GM04503 (cell line): ENCODE data around the gene CDCA5.

ENCODE experiments used
- DNase-seq: peaks from one replicate; pipeline ENCODE4 v3.0.0-alpha.2; 2012; ENCODE audit warnings: low read depth

The CDCA5 gene

DNA sequence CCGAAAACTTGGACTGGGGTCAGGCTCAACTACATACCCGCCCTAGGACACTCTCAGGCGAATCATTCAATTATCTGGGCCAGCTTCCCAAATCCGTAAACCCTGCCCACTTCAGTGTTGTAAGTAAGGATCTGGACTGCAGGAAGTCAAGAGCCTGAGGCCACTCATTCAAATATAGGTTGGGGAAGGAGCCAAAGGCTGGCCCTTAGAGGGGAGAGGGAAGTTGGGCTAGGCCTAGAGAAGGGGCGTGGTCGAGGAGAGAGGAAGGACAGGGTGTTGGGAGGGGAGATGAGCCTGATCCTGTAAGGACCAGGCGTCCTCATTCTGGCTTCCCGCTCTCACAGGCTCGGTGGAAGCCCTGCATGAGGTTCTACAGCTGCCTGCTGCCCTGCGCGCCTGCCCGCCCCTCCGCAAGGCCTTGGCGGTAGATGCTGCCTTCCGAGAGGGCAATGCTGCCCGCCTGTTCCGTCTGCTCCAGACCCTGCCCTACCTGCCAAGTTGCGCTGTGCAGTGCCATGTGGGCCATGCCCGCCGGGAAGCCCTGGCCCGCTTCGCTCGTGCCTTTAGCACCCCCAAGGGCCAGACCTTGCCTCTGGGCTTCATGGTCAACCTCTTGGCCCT is 39.8 kb downstream of the CDCA5 start:
- peak; percentile 43 for DNase-seq

DNA sequence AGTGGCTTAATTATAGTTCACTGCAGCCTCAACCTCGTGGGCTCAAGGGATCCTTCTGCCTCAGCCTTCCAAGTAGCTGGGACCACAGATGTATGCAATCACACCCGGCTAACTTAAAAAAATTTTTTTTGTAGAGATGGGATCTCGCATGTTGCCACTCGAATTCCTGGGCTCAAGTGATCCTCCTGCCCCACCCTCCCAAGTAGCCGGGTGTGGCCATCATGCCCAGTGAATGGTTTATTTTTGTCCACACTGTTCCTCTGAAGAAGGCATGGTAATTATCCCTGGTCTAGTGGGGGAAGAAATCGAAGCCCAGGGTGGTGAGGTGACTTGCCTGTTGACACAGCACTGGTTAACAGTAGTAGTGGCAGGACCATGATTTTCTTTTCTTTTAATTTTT is 40.9 kb downstream of the CDCA5 start:
- no peak for DNase-seq

DNA sequence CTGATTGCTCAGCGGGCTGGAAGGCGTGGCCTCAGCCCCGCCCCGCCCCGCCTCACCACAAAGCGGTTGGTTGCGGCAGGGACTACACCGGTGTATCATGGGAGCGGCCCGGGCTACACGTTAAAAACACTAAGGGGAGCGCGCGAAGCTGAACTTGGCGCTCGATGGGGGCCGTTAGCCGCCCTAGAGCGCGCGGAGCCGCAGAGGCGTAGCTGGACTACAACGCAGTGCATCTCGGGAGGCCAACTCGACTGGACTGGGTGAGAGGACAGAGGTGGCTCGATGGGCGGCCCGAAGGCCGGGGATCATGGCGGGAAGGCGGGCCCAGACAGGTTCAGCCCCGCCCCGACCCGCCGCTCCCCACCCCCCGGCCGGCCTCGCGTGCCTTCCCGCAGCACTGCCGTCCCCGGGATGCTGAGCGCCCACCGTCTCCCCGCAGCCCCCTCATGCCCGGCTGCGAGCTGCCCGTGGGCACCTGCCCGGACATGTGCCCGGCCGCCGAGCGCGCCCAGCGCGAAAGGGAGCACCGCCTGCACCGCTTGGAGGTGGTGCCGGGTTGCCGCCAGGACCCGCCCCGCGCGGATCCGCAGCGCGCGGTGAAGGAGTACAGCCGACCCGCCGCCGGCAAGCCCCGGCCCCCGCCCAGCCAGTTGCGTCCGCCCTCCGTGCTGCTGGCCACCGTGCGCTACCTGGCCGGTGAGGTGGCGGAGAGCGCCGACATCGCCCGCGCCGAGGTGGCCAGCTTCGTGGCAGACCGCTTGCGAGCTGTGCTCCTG is 42.8 kb downstream of the CDCA5 start, which contains the start of gene SAC3D1:
Gene SAC3D1 (plus strand): TSS at position 364 of the 776 bp plus-strand sequence. CDS start 83 bp downstream, at position 447.
- peak; percentile 75 for DNase-seq

DNA sequence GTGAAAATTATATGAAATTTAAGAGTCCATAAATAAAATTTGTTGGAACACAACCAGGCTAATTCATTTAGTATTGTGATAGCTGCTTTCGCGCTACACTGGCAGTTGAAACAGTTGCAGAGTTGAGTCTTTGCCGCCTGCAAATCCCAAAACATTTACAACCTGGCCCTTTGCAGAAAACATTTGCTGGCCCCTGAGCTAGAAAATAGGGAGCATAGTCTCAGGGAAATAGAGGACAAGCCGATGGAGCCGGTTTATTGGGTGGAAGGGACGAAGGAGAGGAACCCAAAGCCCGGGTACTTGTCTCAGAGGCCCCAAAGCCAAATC is 43.4 kb downstream of the CDCA5 start:
- DNase-seq = no peak

DNA sequence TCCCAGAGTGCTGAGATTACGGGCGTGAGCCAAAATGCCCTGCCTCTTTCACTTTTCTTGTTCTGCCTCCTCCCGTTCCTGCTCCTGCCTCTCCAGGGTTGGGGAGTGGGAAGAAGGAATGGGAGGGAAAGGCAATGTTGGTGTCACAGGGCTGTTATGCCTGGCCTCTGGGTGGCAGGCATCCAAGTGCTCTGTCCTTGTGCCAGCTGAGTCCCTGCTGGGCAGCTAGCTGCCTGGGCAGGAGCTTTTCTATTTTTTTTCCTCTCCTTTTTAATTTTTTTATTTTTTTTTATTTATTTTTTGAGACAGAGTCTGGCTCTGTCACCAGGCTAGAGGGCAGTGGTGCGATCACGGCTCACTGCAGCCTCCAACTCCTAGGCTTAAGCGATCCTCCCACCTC is 46.9 kb downstream of the CDCA5 start:
- no peak for DNase-seq

DNA sequence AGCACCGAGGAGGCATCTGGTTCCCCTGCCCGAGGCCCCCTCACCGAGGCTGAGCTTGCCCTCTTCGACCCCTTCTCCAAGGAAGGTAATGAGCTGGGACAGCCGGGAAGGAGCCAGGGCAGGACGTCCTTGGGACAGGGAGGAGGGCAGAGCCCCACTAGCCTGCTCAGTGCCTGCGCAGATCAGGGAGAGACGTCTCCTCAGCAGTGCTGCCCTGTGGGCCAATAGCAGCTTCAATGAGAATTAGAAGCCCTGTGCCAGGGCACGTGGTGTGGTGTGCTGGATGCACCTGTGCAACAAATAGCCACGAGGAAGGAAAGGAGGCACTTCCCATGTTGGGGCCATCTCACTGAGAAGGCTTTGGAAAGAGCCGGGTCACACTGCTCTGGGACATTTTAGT is 48.3 kb downstream of the CDCA5 start:
- no peak for DNase-seq

DNA sequence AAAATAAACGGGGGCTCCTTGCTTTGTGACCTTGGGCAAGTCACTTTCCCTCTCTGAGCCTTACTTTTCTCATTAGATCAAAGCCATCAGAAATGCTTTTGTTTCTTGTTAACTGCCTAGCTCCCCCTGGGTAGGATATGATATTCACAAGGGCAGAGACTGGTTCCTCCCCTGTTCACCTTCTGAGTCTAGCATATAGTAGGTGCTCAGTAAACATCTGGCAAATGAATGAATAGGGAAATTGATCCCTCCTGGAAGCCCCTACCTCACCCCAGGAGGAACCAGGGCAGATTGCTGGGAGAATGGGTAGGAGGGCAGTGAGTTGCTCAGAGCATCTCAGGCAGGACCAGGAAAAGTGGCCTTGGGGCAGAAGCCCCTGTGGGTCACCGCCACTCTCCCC is 49.4 kb downstream of the CDCA5 start:
- DNase-seq = no peak

DNA sequence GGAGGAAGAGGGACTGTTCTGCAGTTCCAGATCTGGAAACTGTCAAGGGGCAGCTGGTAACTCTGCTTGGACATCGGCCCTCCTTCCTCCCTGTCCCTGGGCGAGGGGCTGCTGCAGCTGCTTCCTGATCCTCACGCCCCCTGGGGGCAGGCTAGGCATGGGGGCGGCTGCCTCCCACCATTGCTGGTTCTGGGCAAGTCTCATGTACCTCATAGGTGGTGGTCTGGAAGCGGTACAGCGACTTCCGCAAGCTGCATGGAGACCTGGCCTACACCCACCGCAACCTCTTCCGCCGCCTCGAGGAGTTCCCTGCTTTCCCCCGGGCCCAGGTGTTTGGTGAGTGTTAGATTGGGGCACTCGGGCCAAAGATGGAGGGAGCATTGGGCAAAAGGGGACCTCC is 51.6 kb downstream of the CDCA5 start:
- DNase-seq = no peak
